NAMALWA (cell line): Measurements from ENCODE around the gene CLCN5.
"Not testable (repeated sequence)": the region's sequence is repeated elsewhere in the genome, so short reads cannot be mapped to it uniquely, and the experiment has no call there.

ENCODE experiments used
- DNase-seq: peaks from one replicate; pipeline ENCODE4 v3.0.0-alpha.2; 2015; ENCODE audit warnings: low spot score

Gene CLCN5

GRCh38 chrX:49996474-49996873 lies 74.1 kb downstream of the CLCN5 start:
- no peak for DNase-seq

GRCh38 chrX:49999087-49999486 lies 76.7 kb downstream of the CLCN5 start:
- DNase-seq: no peak

- DNase-seq: no peak
Measured at GRCh38 chrX:50000937-50001542, 78.6 kb downstream of the CLCN5 start.

- no peak for DNase-seq
Measured at GRCh38 chrX:50002067-50002714, 79.8 kb downstream of the CLCN5 start.

GRCh38 chrX:50003467-50003866 lies 81.1 kb downstream of the CLCN5 start:
- no peak for DNase-seq

- no peak for DNase-seq
Measured at GRCh38 chrX:50003927-50004326, 81.5 kb downstream of the CLCN5 start.

GRCh38 chrX:50025591-50025990 lies 103.2 kb downstream of the CLCN5 start:
- DNase-seq: not testable (repeated sequence)

GRCh38 chrX:50035126-50035525 lies 112.7 kb downstream of the CLCN5 start:
- DNase-seq: no peak

- DNase-seq: no peak
Measured at GRCh38 chrX:50036426-50036825, 114.0 kb downstream of the CLCN5 start.

GRCh38 chrX:50045823-50046222 lies 123.4 kb downstream of the CLCN5 start:
- DNase-seq: no peak

GRCh38 chrX:50049228-50049627 lies 126.8 kb downstream of the CLCN5 start:
- DNase-seq: no peak

GRCh38 chrX:50054147-50054546 lies 131.8 kb downstream of the CLCN5 start:
- no peak for DNase-seq

GRCh38 chrX:50066318-50066937 lies 144.0 kb downstream of the CLCN5 start:
- no peak for DNase-seq

- DNase-seq: no peak
Measured at GRCh38 chrX:50067435-50068284, 145.3 kb downstream of the CLCN5 start.

- no peak for DNase-seq
Measured at GRCh38 chrX:50068285-50068563, 145.8 kb downstream of the CLCN5 start.

- no peak for DNase-seq
Measured at GRCh38 chrX:50068893-50069292, 146.5 kb downstream of the CLCN5 start.

GRCh38 chrX:50071494-50071893 lies 149.1 kb downstream of the CLCN5 start:
- DNase-seq: no peak

- no peak for DNase-seq
Measured at GRCh38 chrX:50072110-50072509, 149.7 kb downstream of the CLCN5 start.

GRCh38 chrX:50073601-50074000 lies 151.2 kb downstream of the CLCN5 start:
- DNase-seq: no peak

- peak; percentile 27 for DNase-seq
Measured at GRCh38 chrX:50075630-50076339, 153.4 kb downstream of the CLCN5 start.

- peak; percentile 5 for DNase-seq
Measured at GRCh38 chrX:50081282-50081889, 159.0 kb downstream of the CLCN5 start.

- no peak for DNase-seq
Measured at GRCh38 chrX:50082741-50083140, 160.3 kb downstream of the CLCN5 start.
